ENCODE results near the gene ST6GALNAC1.

ST6GALNAC1 gene, protein sequence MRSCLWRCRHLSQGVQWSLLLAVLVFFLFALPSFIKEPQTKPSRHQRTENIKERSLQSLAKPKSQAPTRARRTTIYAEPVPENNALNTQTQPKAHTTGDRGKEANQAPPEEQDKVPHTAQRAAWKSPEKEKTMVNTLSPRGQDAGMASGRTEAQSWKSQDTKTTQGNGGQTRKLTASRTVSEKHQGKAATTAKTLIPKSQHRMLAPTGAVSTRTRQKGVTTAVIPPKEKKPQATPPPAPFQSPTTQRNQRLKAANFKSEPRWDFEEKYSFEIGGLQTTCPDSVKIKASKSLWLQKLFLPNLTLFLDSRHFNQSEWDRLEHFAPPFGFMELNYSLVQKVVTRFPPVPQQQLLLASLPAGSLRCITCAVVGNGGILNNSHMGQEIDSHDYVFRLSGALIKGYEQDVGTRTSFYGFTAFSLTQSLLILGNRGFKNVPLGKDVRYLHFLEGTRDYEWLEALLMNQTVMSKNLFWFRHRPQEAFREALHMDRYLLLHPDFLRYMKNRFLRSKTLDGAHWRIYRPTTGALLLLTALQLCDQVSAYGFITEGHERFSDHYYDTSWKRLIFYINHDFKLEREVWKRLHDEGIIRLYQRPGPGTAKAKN

DNA sequence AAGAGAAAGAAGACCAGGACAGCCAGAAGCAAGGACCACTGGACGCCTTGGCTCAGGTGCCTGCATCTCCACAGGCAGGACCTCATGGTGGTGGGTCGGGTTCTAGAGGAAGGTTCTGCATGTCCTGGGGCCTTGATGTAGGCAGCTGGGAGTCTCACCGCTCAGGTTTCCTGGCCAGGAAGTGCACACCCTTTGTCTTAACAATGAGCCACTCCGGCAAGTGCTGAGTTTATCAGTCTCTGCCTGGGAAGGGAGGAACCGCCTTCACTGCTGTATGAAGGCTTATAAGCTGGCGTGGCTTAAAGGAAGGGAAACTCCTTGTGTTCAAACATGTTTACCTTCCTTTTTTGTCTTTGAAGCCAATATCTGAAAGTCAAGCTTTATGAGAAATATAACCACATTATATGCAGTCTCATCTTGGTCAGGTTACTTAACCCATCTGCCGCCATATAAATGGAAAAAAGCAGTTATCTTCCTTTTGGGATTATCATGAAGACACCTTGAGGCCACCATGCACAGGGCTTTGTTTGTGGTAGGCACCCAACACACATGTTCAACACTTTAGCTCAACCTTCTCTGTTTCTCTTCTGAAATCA lies at the start of gene ST6GALNAC1:
Gene ST6GALNAC1, minus strand, starts transcription at position 205 of the 596 bp plus-strand sequence. Its CDS starts 119 bp downstream, at position 86.
- in situ Hi-C loops (cut with MboI; ENCODE audit: low sequenced_read_pairs) = no loop called here

DNA sequence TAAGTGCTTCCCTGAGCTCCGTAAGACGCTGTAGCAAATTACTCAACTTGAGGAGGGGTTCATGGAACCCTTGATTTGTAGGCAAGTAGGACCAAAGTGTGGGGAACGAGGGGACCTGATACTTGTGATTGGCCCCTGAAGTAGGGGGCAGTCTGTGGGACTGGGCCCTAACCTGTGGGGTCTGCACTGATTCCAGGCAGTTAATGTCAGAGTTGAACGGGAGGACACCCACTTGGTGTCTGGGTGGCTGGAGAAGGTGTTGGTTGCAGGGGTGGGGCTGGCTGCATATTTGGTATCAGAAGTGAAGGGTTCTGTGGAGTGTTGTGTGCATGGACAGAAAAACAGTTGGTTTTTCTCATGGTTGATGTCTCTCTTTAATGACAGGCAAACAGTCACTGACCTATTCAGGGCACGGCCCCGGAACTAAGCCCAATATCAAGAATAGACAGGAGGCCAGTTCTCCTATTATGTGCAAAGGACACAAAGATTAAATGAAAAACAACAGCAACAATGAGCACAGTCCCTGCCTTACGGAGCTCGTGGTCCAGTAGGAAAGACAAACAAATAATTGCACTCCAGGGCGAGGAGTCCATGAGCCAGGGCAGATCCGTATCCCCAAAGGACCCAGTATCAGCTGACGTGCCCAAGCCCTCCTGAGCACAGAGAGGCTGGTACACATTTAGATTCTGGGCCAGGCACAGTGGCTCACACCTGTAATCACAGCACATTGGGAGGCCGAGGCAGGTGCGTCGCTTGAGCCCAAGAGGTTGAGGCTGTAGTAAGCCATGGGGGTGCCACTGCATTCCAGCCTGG lies 48.0 kb upstream of the ST6GALNAC1 start:
- in situ Hi-C loops (cut with MboI; ENCODE audit: low sequenced_read_pairs) = no loop called here

DNA sequence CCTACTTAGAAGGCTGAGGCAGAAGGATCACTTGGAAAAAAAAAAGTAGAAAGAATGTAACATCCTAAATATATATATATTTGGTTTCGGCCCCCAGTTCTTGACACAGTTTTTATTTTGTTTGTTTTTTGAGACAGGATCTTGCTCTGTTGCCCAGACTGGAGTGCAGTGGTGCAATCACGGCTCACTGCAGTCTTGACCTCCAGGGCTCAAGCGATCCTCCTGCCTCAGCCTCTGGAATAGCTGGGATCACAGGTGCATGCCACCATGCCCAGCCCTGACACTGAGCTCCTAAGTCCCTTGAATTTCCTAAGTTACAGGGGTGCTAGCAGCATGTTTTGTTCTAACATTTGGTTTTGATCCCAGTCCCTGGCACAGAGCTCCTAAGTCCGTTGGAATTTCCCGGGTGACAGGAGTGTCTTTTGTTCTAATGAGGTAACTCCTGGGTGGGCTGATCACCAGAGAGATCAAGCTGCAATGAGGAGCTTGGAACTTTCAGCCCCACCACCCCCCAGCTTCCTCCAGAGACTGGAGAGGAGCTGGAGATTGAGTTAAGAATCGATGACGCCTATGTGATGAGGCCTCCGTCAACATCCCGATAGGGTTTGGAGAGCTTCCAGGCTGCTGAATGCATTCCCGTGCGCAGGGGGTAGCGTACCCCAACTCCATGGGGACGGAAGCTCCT lies 47.2 kb upstream of the ST6GALNAC1 start:
- in situ Hi-C loops (cut with MboI; ENCODE audit: low sequenced_read_pairs) = no loop called here

DNA sequence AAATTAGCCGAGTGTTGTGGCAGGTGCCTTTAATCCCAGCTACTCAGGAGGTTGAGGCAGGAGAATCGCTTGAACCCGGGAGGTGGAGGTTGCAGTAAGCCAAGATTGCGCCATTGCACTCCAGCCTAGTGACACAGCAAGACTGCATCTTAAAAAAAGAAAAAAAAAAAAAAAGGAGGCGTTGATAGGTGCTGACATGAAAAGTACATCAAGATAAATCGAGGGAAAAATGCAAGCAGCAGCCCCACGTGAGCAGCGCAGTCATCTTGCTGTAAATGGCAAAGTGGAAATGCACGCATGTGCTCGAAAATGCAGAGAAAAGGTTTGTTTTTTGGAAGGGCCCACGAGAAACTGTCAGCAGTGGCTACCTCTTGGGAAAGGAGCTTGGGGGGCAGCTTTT lies 46.3 kb upstream of the ST6GALNAC1 start:
- in situ Hi-C loops (cut with MboI; ENCODE audit: low sequenced_read_pairs) = no loop called here

DNA sequence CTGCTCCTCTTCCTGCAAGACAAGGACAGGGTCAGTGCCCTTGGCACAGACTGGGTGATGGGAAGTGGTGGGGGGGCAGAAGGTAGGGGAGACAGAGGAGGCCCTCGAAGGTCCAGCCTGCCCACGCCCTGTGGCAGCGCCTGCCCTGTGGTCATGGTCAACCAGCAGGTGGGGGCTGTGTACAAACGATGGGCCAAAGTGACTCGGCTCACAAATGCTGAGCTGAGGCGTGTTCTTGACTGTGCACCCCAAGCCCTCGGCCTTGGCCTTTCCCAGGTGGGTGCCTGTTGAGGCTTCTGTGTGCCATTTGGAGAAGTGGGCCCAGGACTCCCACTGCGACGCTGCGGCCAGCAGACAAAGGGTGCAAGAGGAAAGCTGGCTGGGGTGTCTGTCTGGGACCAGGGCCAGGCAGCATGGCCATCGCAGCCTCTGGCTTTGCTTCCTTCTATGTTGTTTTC lies 44.6 kb upstream of the ST6GALNAC1 start:
- in situ Hi-C loops (cut with MboI; ENCODE audit: low sequenced_read_pairs) = no loop called here

DNA sequence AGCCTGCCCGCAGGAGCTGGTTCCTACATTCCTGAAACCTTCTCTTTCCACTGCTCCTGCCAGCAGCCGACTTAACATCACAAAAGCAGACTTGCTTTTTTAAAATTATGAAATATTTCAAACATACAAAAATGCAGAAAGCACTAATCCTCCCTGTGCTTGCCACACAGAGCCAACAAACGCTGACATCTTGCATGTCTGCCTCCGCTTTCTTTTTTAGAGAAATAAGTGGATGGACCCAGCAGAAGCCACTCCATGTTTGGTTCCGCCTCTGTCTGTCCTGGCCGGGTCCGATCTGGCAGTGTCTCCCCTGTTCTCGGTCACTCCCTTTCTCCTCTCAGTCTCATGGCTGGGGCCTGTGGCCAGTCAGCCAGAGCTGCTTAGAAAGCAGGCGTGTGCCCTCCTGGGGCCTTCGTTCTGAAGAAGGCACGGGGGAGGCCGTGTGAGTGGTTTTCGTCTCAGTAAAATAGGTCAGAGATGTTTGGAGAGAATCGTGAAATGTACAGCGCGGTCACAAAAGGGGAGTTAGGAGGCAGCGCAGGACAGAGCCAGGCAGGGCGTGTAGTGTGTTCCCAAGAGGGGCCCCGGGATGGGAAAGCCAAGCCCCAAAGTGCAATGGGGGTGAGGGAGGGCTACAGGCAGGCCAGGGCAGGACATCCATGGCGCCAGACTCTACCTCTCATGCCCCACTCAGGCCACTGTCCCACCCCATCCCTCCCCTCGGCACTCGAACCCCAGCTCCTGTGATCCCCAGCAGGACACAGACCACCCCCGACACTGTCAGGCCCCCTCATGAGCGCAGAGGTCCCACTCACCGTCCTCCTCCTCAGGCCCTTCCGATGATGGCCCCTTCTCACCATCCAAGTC lies 44.0 kb upstream of the ST6GALNAC1 start:
- in situ Hi-C loops (cut with MboI; ENCODE audit: low sequenced_read_pairs) = no loop called here

DNA sequence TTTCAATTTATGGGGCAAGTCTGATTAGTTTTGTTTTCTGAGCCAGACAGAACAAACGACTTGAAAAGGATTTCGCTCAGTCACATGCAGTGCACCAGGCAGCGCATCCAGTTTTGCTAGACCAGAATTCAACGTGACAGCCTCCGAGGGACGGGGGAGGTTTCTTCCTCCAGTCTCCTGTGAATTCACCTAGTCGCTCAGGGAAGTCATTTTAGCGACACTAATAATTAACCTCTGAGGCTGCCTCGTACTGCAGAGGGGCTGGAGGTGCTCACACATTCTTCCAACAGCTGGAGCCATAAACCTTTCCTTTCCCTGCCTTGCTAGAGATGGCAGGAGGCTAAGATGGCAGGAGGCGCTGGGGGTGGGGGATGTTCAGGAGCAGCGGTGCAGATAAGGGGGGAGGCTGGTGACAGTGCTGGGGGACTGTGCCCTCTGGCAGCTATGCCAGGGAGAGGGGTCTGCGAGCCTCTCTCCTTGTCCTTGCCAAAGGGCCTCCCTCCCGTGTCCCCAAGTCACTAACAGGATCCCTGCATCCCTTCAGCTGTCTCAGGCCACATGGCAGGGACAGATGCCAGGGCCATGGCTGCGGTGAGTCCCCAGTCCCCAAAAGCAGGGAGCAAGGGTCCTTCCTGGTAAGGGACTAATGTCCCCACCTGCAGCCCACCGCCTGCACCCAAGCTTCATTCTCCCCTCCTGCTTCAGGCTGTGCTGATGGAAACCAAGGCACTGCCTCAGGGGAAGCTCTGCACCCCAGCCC lies 43.2 kb upstream of the ST6GALNAC1 start:
- in situ Hi-C loops (cut with MboI; ENCODE audit: low sequenced_read_pairs) = no loop called here

DNA sequence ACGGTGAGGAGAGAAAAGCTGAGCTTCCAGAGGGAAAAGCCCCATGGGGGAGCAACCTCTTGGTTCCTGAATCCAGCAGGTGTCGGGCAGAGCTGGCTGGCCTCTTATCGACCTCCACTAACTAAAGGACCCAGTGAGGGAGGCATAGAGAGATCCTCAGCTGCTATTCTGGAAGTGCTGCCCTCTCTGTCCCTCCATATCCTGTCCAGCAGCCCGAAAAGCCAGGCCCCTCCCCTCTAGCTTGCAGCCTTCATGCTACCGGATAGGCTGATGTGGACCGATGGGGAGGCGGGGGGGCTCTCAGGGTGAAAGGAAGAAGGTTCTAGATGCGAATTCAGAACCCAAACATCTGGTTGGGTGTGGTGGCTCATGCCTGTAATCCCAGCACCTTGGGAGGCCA lies 42.3 kb upstream of the ST6GALNAC1 start:
- in situ Hi-C loops (cut with MboI; ENCODE audit: low sequenced_read_pairs) = no loop called here

DNA sequence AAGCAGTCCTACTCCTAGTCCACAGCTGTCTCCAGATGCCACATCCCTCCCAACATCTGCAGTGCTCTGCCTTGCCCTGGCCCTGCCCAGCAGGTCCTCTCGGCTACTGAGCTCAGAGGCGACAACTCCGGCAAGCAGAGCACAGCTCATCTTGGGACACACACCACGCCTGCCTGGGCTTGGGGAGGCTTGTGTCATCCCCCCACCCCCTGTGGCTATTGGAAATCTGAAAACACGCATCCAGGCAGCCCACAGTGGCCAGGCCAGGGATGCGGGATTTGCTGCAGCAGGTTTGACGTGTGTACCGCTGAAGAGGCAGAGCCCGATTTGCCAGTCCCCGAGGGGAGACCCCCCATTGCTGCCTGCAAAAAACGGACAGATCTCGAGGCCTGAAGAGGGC lies 41.8 kb upstream of the ST6GALNAC1 start:
- in situ Hi-C loops (cut with MboI; ENCODE audit: low sequenced_read_pairs) = no loop called here

DNA sequence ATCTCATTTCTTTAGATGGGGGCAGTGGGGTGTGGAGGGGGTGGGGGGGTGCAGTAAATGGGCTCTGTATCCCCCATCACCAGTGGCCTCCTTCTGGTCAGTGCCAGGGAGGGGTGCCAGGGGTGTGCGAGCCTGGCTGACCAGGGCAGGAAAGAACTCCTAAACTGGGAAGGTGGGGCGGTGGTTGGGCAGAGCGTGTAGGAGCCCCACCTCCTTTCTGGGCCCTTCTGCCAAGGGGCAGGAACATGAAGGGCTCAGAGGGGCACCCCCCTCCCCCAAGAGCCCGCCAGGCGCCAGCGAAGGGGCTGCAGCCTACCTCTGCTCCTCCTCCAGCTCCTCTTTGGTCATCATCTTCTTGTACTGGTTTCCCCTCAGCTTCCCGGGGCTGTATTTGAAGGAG lies 41.2 kb upstream of the ST6GALNAC1 start:
- in situ Hi-C loops (cut with MboI; ENCODE audit: low sequenced_read_pairs) = no loop called here

DNA sequence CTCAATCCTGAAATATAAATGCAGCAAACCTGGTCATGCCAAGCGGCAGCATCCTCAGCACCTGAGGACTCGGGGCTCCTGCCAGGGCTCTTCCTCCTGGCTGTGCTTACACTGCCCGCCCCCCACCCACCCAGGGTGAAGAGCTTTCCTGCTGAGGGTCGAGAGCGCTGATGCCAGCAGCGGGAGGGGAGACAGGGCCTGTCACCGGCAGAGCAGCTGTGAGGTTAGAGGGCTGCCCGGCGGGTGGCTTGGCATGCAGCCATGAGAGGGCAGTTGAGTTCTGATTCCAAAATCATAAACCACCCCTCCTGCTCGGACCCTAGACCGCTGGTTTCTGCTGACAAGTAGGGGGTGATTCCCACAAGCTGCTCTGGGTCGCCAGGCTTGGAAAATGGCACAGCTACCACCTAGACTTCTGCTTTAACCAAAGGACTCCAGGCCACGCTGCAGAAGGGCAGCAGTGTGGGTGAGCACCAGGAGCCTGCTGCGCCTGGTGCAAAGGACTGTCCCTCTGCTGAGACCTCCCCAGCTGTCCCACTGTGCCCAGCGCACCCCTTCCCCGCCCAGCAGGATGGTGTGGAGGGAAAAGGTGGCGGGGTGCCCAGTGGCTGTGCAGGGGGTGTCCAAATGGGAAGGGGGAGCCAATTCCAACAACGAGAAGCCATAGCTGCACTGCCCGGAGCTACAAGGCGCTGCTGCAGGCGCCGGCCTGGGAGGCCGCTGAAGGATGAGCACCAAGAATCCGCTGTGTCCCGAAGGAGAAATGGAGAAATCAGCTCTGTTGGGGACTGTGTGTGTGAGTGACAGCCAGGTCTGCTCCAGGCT lies 40.6 kb upstream of the ST6GALNAC1 start:
- in situ Hi-C loops (cut with MboI; ENCODE audit: low sequenced_read_pairs) = no loop called here

DNA sequence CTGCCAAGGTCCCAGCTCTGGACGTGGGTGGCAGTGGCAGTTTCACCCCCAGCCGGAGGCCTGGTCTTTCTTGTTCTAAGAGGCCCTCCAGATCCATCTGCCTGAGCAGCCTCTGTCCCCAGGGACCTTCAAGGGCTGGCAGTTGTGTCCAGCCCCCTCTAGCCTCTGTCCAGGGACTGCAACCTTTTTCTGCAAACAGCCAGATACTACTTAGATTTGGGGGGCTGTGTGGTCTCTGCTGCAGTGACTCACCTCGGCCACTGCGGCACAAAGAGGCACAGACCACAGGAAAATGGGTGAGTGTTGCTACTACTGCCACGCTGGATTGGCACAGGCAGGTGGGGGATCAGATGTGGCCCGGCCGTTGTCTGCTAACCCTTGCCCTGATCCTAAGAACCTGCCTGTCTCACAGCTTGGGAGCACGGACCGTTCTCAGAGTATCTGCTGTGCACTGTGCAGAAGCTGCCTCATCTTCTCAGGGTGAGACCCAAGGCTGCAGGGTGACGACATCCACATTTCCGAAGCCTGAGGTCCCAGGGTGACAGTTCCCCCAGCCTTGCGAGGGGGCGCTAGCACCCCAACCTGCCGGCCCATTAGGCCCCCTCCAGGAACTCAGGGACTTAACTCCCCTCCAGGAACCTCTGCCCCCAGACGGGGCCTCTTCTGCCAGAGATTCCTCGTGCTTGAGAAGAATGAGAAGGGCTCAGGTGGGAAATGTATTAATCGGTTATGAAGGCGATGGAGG lies 39.6 kb upstream of the ST6GALNAC1 start:
- in situ Hi-C loops (cut with MboI; ENCODE audit: low sequenced_read_pairs) = no loop called here

DNA sequence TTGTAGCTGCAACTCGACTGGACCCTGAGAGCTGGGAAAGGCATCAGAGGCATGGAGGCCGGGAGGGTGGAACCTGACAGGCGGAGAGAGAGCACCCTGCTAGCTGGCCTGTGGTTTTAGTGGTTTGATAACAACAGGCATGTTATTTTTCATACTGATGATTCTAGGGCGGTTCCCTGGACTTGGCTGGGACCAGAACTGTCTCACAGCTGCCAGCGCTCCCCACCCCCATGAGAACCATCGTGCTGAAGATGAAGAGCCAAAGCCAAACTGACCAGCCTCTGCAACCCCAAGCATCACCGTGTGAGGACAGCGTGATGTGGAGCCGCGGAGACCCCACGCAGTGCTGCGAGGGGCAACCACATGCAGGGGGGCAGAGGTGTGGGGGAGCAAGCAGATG lies 38.7 kb upstream of the ST6GALNAC1 start:
- in situ Hi-C loops (cut with MboI; ENCODE audit: low sequenced_read_pairs) = no loop called here

DNA sequence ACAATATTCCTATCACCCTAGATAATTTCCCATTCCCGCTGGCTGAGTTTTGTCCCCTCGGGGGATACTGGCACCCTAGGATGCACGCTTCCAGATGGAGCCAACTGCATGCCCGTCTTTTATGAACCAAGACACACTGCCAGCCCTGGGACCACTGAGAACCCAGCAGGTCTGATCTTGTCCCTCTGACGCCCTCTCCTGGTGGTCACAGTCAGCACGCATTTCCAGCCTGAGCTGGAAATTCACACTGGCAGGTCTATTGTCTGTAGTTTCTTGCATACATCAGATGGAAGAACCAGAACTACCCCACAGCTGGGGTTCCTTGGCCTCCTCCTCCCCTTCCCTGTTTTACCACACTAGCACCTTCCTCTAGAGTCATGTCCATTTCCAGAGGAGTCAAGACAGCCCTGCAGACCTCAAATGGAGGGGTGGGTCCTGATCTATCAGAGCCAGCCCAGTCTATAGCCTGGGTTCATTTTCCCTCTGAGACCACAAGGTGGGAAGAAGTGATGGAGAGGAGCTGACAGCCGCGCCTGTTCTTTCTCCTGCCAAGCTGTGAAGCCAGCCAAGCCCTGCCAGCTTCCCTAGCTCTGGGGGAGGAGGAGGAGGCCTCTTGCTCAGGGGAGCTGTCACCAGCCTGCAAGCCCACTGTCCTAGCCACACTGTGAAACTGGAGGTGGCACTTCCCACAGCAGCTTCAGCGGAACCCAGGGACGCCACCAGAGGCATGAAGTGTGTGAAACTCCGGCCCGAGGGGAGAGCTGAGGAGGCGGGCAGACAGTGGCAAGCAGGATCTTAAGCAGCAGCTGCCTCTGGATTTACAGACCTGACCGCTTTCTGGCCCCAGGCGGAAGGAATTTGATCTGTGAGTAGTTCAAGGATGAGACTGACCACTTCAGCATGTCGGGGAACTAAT lies 37.9 kb upstream of the ST6GALNAC1 start:
- in situ Hi-C loops (cut with MboI; ENCODE audit: low sequenced_read_pairs) = no loop called here

DNA sequence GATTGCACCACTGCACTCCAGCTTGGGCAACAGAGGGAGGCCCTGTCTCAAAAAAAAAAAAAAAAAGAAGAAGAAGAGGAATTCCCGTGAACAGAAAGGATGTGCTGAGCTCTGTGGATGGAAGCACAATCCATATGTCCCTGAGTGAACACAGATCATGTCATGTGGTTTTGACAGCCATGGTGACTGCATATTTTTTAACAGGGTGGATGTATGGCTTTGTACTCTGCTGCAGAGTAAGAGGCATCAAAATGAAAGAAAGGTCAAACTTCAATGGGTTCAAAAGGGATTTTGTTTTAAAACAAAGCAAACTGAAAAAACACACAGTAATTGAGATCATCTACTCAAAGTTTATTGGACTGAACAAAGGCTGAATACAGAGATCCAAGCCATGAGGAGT lies 35.7 kb upstream of the ST6GALNAC1 start:
- in situ Hi-C loops (cut with MboI; ENCODE audit: low sequenced_read_pairs) = no loop called here

DNA sequence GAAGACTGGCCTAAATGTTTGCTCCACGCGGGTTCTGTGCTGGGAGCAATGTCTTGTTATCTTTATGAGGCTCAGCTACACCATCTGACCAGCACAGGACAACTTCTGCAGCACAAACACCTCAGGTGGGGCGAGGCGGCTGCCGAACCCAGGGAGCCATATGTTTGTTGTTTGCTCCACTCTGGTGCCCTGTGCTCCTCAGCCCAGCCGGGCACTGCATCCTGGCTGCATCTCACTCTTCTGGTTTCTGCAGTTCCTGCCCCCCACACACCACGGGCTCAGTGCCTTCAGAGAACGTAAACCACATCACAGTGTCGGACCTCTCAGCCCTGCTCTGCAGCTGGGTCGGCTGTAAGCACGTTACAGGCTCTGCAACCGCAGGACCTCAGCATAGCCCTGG lies 34.8 kb upstream of the ST6GALNAC1 start:
- in situ Hi-C loops (cut with MboI; ENCODE audit: low sequenced_read_pairs) = no loop called here

Data from HL-60/S4 treated with phorbol 12-myristate 13-acetate at 8.2 ng/mL for 4 days and 3 days (cell line).